OCI-LY7 (cell line): ENCODE data around the gene HPSE2. TPM values are rescaled to one million over a fixed set of nuclear protein-coding genes. Genes with fewer than 3 reads are reported as not detected.

Source experiments
- BruUV-seq: library from RNA; stranded (reverse); fragments of 400-500 nt; replicated peaks from 2 replicates; lab custom pipeline; 2021; lab: Mats Ljungman, UMichigan
- CTCF ChIA-PET: fragments of 300-600 bp; sonication (Branson Sonifier 250); formaldehyde crosslinking; loops from one replicate; lab custom pipeline; 2022; ENCODE audit warnings: antibody characterized with exemption; ENCODE audit not compliant: unreplicated experiment; lab: Charles Lee
- POLR2A ChIA-PET: fragments of 300-600 bp; sonication (Branson Sonifier 250); formaldehyde crosslinking; loops from one replicate; lab custom pipeline; 2022; ENCODE audit warnings: antibody characterized with exemption; lab: Charles Lee
- DNase-seq: peaks from one replicate; pipeline ENCODE4 v3.0.0-alpha.2; 2015; ENCODE audit warnings: low spot score
- H2AFZ ChIP-seq: fragments of 200-600 bp; sonication (generic), shearing (Covaris generic); 2 replicates; pipeline ENCODE4 v1.6.1; 2014; ENCODE audit warnings: mild to moderate bottlenecking, antibody characterized with exemption, low read length, moderate library complexity
- H3K27ac ChIP-seq: fragments of 200-600 bp; sonication (generic); 2 replicates; pipeline ENCODE4 v1.5.1; 2014; ENCODE audit warnings: mixed run types, low read depth, mild to moderate bottlenecking, moderate library complexity, low read length, inconsistent platforms; ENCODE audit not compliant: poor library complexity, severe bottlenecking
- H3K36me3 ChIP-seq: fragments of 200-600 bp; sonication (generic); 2 replicates; pipeline ENCODE4 v1.6.1; 2014; ENCODE audit warnings: mild to moderate bottlenecking, antibody characterized with exemption, low read length, moderate library complexity, mixed read lengths; ENCODE audit not compliant: insufficient read depth
- H3K4me1 ChIP-seq: fragments of 200-600 bp; sonication (generic); 2 replicates; pipeline ENCODE4 v1.5.1; 2014; ENCODE audit warnings: mild to moderate bottlenecking, low read length; ENCODE audit not compliant: insufficient read depth, poor library complexity, severe bottlenecking
- H3K4me2 ChIP-seq: fragments of 200-600 bp; sonication (generic); 2 replicates; pipeline ENCODE4 v1.6.1; 2014; ENCODE audit warnings: mild to moderate bottlenecking, low read length
- H3K4me3 ChIP-seq: fragments of 200-600 bp; sonication (generic); 2 replicates; pipeline ENCODE4 v1.5.1; 2014; ENCODE audit warnings: mild to moderate bottlenecking, low read depth, low read length; ENCODE audit not compliant: poor library complexity, severe bottlenecking
- H3K79me2 ChIP-seq: fragments of 200-600 bp; sonication (generic); 2 replicates; pipeline ENCODE4 v1.6.1; 2016; ENCODE audit warnings: low read depth, mild to moderate bottlenecking, low read length, moderate library complexity, mixed read lengths; ENCODE audit not compliant: insufficient read depth
- H3K9me2 ChIP-seq: fragments of 200-600 bp; sonication (generic); 2 replicates; pipeline ENCODE4 v1.6.1; 2016; ENCODE audit warnings: mild to moderate bottlenecking, low read length, mixed read lengths; ENCODE audit not compliant: insufficient read depth
- H3K9me3 ChIP-seq: fragments of 200-600 bp; sonication (generic); 2 replicates; pipeline ENCODE4 v1.6.1; 2014; ENCODE audit warnings: mild to moderate bottlenecking, mixed run types, low read length, mixed read lengths
- H4K20me1 ChIP-seq: fragments of 200-600 bp; sonication (generic); 2 replicates; pipeline ENCODE4 v1.6.1; 2014; ENCODE audit warnings: mild to moderate bottlenecking, antibody characterized with exemption, low read length, moderate library complexity, mixed read lengths; ENCODE audit not compliant: insufficient read depth
- CTCF ChIP-seq: fragments of 200-600 bp; sonication (generic); conservative IDR thresholded peaks from 2 replicates; pipeline ENCODE4 v1.5.1; 2014; ENCODE audit warnings: mild to moderate bottlenecking, antibody characterized with exemption, low read length, moderate library complexity, mixed read lengths
- EZH2phosphoT487 ChIP-seq: fragments of 200-600 bp; sonication (generic); IDR thresholded peaks from 2 replicates; pipeline ENCODE4 v1.6.1; 2018; ENCODE audit warnings: low read depth, borderline replicate concordance, mild to moderate bottlenecking, mixed run types, antibody characterized with exemption, low read length, moderate library complexity, mixed read lengths
- intact Hi-C: fragments of 100-400 bp; cut with micrococcal nuclease; formaldehyde crosslinking; loops from one replicate; pipeline ENCODE4 v1.10.0; 2022; ENCODE audit not compliant: unreplicated experiment
- total RNA-seq, 2 experiments: library from RNA; depleted of rRNA in 1 of 2; stranded (reverse); fragments of >200 nt in 1 of 2; shearing (Covaris generic) in 1 of 2; gene quantifications; 2 replicates each; pipeline ENCODE4 v1.2.3, GENCODE V29; 2014 to 2022

The HPSE2 gene
- total RNA-seq, 2 experiments from 2014 or later: not detected

DNA sequence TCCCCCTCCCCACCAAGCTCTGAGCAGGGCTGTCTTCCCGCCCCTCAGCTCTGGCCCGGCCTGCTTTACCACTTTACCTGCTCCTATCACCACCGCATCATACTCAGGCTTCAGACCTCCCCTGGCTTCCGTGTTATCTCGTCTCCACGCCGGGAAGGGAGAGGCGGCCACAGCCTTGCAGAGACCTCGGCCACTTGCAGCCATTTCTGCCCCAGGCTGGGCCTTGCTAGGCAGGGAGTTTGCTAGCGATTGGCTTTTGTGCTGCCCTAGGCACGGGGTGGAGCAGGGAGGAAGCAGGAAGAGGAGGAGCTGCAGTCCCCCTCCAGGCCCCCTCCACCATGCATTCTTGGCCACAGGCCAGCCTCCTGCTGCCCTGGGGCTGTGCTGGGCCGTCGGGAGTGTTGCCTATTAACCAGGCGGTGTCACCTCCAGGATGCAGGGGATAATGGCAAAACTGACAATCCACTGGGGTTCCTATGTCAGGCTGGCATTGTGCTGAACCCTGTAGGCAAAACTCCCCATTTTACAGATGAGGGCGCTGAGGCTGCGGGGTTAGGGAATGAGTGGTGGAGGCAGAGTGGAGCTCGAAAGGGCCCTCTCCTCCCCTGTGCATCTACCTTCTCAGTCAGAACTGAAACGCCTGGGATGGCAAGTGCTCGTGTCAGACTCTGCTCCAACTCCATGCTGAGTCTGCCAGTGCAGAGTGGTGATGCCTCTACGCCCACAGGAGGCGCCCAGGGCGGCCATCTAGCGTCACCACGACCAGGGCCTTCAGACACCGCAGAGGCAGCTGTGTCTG is 820.5 kb downstream of the HPSE2 start, which contains the start of gene PYROXD2:
PYROXD2 (minus strand) TSS at position 251 of the 799 bp plus-strand sequence; CDS start at position 204, 47 bp downstream.
- Histone ChIP-seq H4K20me1 (no peaks in the 10 kb centered on the region), H3K4me2 (no peak within 1 kb of the TSS), H3K4me1 (no peaks in the 10 kb centered on the region), H3K27ac (no peak within 1 kb of the TSS), H2AFZ (no peak within 1 kb of the TSS), H3K79me2 (no peaks in the 10 kb centered on the region), H3K9me2 (no peaks in the 10 kb centered on the region), H3K9me3 (no peaks in the 10 kb centered on the region), H3K4me3 (no peak within 1 kb of the TSS), H3K36me3 (0 out of 2 replicates have a peak, but pooled peaks cover 3% of the 10 kb centered on the region)
- no peak for DNase-seq
- ChIA-PET CTCF (no interaction called here), POLR2A (interaction anchor here (0.6 kb wide), 1 partner anchor 281 kb away, joined by 3 read pairs; the partner anchor contains the start of gene R3HCC1L)
- BruUV-seq: no TSS peak
- intact Hi-C loops: no loop called here
- TF ChIP-seq CTCF (no peak), EZH2phosphoT487 (no peak)

DNA sequence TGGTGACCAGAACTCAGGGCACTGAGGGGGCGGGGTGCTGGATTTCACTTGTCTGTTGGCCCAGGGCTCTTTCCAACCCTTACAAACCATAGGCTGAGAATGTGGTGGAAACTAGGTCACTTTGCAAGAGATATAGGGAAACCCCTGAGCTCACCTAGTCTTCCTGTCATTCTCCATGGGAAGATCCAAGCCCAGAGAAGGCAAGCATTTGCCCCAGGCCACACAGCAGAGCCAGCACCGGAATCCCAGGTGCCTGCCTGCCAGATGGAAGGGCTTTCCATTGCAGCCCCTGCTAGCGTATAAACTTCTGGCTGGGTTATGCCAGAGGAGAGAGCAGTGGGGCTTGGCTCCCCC is 821.1 kb downstream of the HPSE2 start:
- BruUV-seq: no TSS peak
- no peaks in the 10 kb centered on the region for H3K79me2 ChIP-seq
- H4K20me1 ChIP-seq: no peaks in the 10 kb centered on the region
- no peaks in the 10 kb centered on the region for H3K4me1 ChIP-seq
- intact Hi-C loops: no loop called here
- H2AFZ ChIP-seq: no peak overlapping the region
- H3K4me3 ChIP-seq: no peak overlapping the region
- no peak overlapping the region for H3K4me2 ChIP-seq
- DNase-seq: no peak
- no peak overlapping the region for H3K27ac ChIP-seq
- H3K9me3 ChIP-seq: no peaks in the 10 kb centered on the region
- TF ChIP-seq CTCF (no peak), EZH2phosphoT487 (no peak)
- no peaks in the 10 kb centered on the region for H3K9me2 ChIP-seq
- H3K36me3 ChIP-seq: 0 out of 2 replicates have a peak, but pooled peaks cover 3% of the 10 kb centered on the region
- CTCF ChIA-PET: no interaction called here
- POLR2A ChIA-PET: no interaction called here

- intact Hi-C loops: no loop called here
- Histone ChIP-seq H3K9me3 (no peaks in the 10 kb centered on the region), H3K27ac (no peak overlapping the region), H3K79me2 (no peaks in the 10 kb centered on the region), H2AFZ (no peak overlapping the region), H3K36me3 (no peaks in the 10 kb centered on the region), H3K4me2 (no peak overlapping the region), H3K4me1 (no peaks in the 10 kb centered on the region), H3K9me2 (no peaks in the 10 kb centered on the region), H4K20me1 (no peaks in the 10 kb centered on the region), H3K4me3 (no peak overlapping the region)
- no TSS peak for BruUV-seq
- CTCF ChIA-PET: interaction anchor here (1.1 kb wide), 1 partner anchor 14 kb away, joined by 3 read pairs; no protein-coding TSS in a partner anchor
- POLR2A ChIA-PET: interaction anchor here (1.0 to 1.7 kb wide), 2 partner anchors 20 to 243 kb away, joined by 3 to 4 read pairs; no protein-coding TSS in a partner anchor
- TF ChIP-seq EZH2phosphoT487 (no peak), CTCF (no peak)
- no peak for DNase-seq
Measured at GRCh38 chr10:98411768-98412167, 823.9 kb downstream of the HPSE2 start.
